H9 (cell line): ENCODE data around the gene PNPLA6. TPM values are rescaled to one million over a fixed set of nuclear protein-coding genes. Genes with fewer than 3 reads are reported as not detected.

Experiments used
- DNase-seq: peaks from one replicate; pipeline ENCODE4 v3.0.0-alpha.2; 2017
- H2AFZ ChIP-seq: one replicate; pipeline ENCODE4 v1.6.1; 2013; ENCODE audit warnings: mild to moderate bottlenecking, low read length, control low read depth, moderate library complexity
- H2AK5ac ChIP-seq: 2 replicates; pipeline ENCODE4 v1.6.1; 2013; ENCODE audit warnings: low read length, control low read depth, mixed read lengths; ENCODE audit not compliant: insufficient read length
- H2BK120ac ChIP-seq: one replicate; pipeline ENCODE4 v1.6.1; 2013; ENCODE audit warnings: low read depth, mild to moderate bottlenecking, low read length, control low read depth, inconsistent platforms; ENCODE audit not compliant: poor library complexity, severe bottlenecking
- H2BK12ac ChIP-seq: 2 replicates; pipeline ENCODE4 v1.6.1; 2013; ENCODE audit warnings: low read length, control low read depth, mixed read lengths, low read depth; ENCODE audit not compliant: insufficient read length
- H2BK15ac ChIP-seq: 2 replicates; pipeline ENCODE4 v1.6.1; 2013; ENCODE audit warnings: low read depth, low read length, control low read depth
- H2BK20ac ChIP-seq: one replicate; pipeline ENCODE4 v1.6.1; 2013; ENCODE audit warnings: low read depth, mild to moderate bottlenecking, low read length, control low read depth, inconsistent platforms; ENCODE audit not compliant: poor library complexity, severe bottlenecking
- H2BK5ac ChIP-seq: 2 replicates; pipeline ENCODE4 v1.6.1; 2013; ENCODE audit warnings: low read length, control low read depth, mixed read lengths; ENCODE audit not compliant: insufficient read length
- H3K14ac ChIP-seq: 2 replicates; pipeline ENCODE4 v1.6.1; 2013; ENCODE audit warnings: low read length, control low read depth; ENCODE audit not compliant: insufficient read depth
- H3K18ac ChIP-seq: 2 replicates; pipeline ENCODE4 v1.6.1; 2013; ENCODE audit warnings: low read depth, mild to moderate bottlenecking, mixed read lengths, low read length, control low read depth; ENCODE audit not compliant: insufficient read length
- H3K23ac ChIP-seq: 2 replicates; pipeline ENCODE4 v1.6.1; 2013; ENCODE audit warnings: low read length, control low read depth, mixed read lengths, low read depth; ENCODE audit not compliant: insufficient read length
- H3K23me2 ChIP-seq: 2 replicates; pipeline ENCODE4 v1.6.1; 2013; ENCODE audit warnings: low read depth, mild to moderate bottlenecking, mixed read lengths, low read length, control low read depth; ENCODE audit not compliant: insufficient read length, poor library complexity, severe bottlenecking
- H3K27ac ChIP-seq: 2 replicates; pipeline ENCODE4 v1.5.1; 2013; ENCODE audit warnings: low read length, control low read depth, mixed read lengths, low read depth; ENCODE audit not compliant: insufficient read length
- H3K27me3 ChIP-seq: 2 replicates; pipeline ENCODE4 v1.6.1; 2013; ENCODE audit warnings: low read length, control low read depth, inconsistent platforms; ENCODE audit not compliant: insufficient read depth
- H3K4ac ChIP-seq: 2 replicates; pipeline ENCODE4 v1.6.1; 2013; ENCODE audit warnings: low read depth, mild to moderate bottlenecking, control low read depth, inconsistent platforms, low read length, moderate library complexity
- H3K4me1 ChIP-seq: 2 replicates; pipeline ENCODE4 v1.6.1; 2013; ENCODE audit warnings: low read length, control low read depth, inconsistent platforms; ENCODE audit not compliant: insufficient read depth
- H3K4me2 ChIP-seq: 2 replicates; pipeline ENCODE4 v1.6.1; 2013; ENCODE audit warnings: low read length, control low read depth, mixed read lengths; ENCODE audit not compliant: insufficient read length, insufficient read depth
- H3K56ac ChIP-seq: 2 replicates; pipeline ENCODE4 v1.6.1; 2013; ENCODE audit warnings: low read depth, mild to moderate bottlenecking, mixed read lengths, low read length, control low read depth; ENCODE audit not compliant: insufficient read length
- H3K79me1 ChIP-seq: 2 replicates; pipeline ENCODE4 v1.6.1; 2013; ENCODE audit warnings: low read depth, mild to moderate bottlenecking, moderate library complexity, low read length, control low read depth, inconsistent platforms; ENCODE audit not compliant: insufficient read depth, poor library complexity, severe bottlenecking
- H3K79me2 ChIP-seq: 2 replicates; pipeline ENCODE4 v1.6.1; 2013; ENCODE audit warnings: low read length, control low read depth, inconsistent platforms; ENCODE audit not compliant: insufficient read depth
- H3K9ac ChIP-seq: 2 replicates; pipeline ENCODE4 v1.6.1; 2013; ENCODE audit warnings: low read length, control low read depth, mixed read lengths; ENCODE audit not compliant: insufficient read length; ENCODE audit errors: extremely low read depth
- H3K9me3 ChIP-seq: one replicate; pipeline ENCODE4 v1.6.1; 2013; ENCODE audit warnings: low read depth, low read length, inconsistent platforms; ENCODE audit not compliant: control insufficient read depth
- H3T11ph ChIP-seq: one replicate; pipeline ENCODE4 v1.6.1; 2013; ENCODE audit warnings: mild to moderate bottlenecking, low read length, control low read depth, inconsistent platforms
- H4K20me1 ChIP-seq: one replicate; pipeline ENCODE4 v1.6.1; 2013; ENCODE audit not compliant: control insufficient read depth, insufficient read length, insufficient read depth
- H4K5ac ChIP-seq: 2 replicates; pipeline ENCODE4 v1.6.1; 2013; ENCODE audit warnings: low read depth, mild to moderate bottlenecking, mixed read lengths, low read length, control low read depth; ENCODE audit not compliant: insufficient read length
- H4K8ac ChIP-seq: replicated peaks from 2 replicates; pipeline ENCODE4 v1.6.1; 2013; ENCODE audit warnings: low read length, control low read depth, mixed read lengths, low read depth; ENCODE audit not compliant: insufficient read length
- H4K91ac ChIP-seq: 2 replicates; pipeline ENCODE4 v1.6.1; 2013; ENCODE audit warnings: low read depth, mild to moderate bottlenecking, moderate library complexity, mixed read lengths, low read length, control low read depth; ENCODE audit not compliant: insufficient read length
- H3K27ac Mint-ChIP-seq, 3 experiments: 2 replicates in 2 of 3; 3 replicates in 1 of 3; pipeline ENCODE4 v1.8.0; 2020 to 2021; ENCODE audit warnings: mixed read lengths in 3 of 3, mild to moderate bottlenecking in 1 of 3, moderate library complexity in 1 of 3
- H3K27me3 Mint-ChIP-seq: 2 replicates; pipeline ENCODE4 v1.8.0; 2021; ENCODE audit warnings: low read depth, mild to moderate bottlenecking, moderate library complexity, mixed read lengths
- H3K36me3 Mint-ChIP-seq, 3 experiments: 2 replicates in 2 of 3; 3 replicates in 1 of 3; pipeline ENCODE4 v1.8.0; 2020 to 2021; ENCODE audit warnings: low read depth in 3 of 3, mixed read lengths in 3 of 3; ENCODE audit not compliant: insufficient read depth in 1 of 3
- H3K4me1 Mint-ChIP-seq, 2 experiments: 2 replicates each; pipeline ENCODE4 v1.8.0; 2020; ENCODE audit warnings: mixed read lengths in 2 of 2
- H3K4me3 Mint-ChIP-seq, 2 experiments: 2 replicates in 1 of 2; 3 replicates in 1 of 2; pipeline ENCODE4 v1.8.0; 2020 to 2021; ENCODE audit warnings: mild to moderate bottlenecking in 2 of 2, mixed read lengths in 2 of 2, moderate library complexity in 1 of 2
- H3K9me3 Mint-ChIP-seq, 2 experiments: 2 replicates in 1 of 2; 3 replicates in 1 of 2; pipeline ENCODE4 v1.8.0; 2020; ENCODE audit warnings: mild to moderate bottlenecking in 2 of 2, mixed read lengths in 2 of 2, moderate library complexity in 1 of 2
- WGBS: extraction: QIAGEN DNeasy Blood & Tissue Kit; methylation state at CpG from one replicate; pipeline ENCODE4 v1.1.7; 2013; ENCODE audit warnings: missing lambda C conversion rate, low lambda C conversion rate, mixed read lengths; ENCODE audit not compliant: insufficient read length; ENCODE audit errors: extremely low coverage; 5-methylcytosine and 5-hydroxymethylcytosine counted together
- total RNA-seq: library from RNA; stranded (reverse); gene quantifications from 2 replicates; pipeline ENCODE4 v1.2.1, GENCODE V29; 2021
- TF ChIP-seq, protein P1 (sequence below): fragments of 200-600 bp; sonication (generic); conservative IDR thresholded peaks from 3 replicates; pipeline ENCODE4 v1.8.0; 2021; ENCODE audit warnings: antibody characterized with exemption, mild to moderate bottlenecking

Gene PNPLA6
- total RNA-seq, 1 experiment from 2014 or later: 130 TPM

DNA sequence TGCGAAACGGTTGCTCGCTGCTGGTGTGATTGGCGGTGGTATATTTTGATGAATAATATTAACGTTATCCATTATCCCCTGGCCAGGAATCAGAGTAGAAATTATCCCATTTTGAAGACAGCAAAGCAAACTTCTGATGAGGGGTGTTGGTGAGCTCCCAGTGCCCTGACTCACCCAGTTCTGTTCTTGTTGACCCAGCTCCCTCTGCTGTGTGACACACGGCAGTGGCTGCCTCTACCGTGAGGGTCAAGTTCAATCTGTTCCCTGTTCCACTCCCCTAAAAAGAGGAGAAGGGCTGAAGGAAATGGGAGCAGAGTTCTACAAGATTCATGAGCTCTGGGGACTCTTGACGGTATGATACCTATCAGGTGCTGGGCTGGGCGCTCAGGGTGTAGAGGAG is 62.2 kb downstream of the PNPLA6 start:
- no peak overlapping the region for H3K18ac ChIP-seq
- no peak overlapping the region for H3K4ac ChIP-seq
- H4K5ac ChIP-seq: no peak overlapping the region
- no peaks in the 10 kb centered on the region; the same call in 1 of the 2 replicates for H3K79me2 ChIP-seq
- TF ChIP-seq, protein P1, sequence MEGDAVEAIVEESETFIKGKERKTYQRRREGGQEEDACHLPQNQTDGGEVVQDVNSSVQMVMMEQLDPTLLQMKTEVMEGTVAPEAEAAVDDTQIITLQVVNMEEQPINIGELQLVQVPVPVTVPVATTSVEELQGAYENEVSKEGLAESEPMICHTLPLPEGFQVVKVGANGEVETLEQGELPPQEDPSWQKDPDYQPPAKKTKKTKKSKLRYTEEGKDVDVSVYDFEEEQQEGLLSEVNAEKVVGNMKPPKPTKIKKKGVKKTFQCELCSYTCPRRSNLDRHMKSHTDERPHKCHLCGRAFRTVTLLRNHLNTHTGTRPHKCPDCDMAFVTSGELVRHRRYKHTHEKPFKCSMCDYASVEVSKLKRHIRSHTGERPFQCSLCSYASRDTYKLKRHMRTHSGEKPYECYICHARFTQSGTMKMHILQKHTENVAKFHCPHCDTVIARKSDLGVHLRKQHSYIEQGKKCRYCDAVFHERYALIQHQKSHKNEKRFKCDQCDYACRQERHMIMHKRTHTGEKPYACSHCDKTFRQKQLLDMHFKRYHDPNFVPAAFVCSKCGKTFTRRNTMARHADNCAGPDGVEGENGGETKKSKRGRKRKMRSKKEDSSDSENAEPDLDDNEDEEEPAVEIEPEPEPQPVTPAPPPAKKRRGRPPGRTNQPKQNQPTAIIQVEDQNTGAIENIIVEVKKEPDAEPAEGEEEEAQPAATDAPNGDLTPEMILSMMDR: no peak
- Mint-ChIP-seq H3K4me1 (peaks cover 21 to 27% of the 10 kb centered on the region in 2 experiments), H3K27me3 (peaks cover 25% of the 10 kb centered on the region), H3K9me3 (no peaks in the 10 kb centered on the region), H3K4me3 (peak overlapping the region; percentile 80 to 86; a peak in 3 of 5 replicates), H3K27ac (peak overlapping the region in 1 of 3 experiments; percentile 18; a peak in 2 of 7 replicates), H3K36me3 (peaks cover 3 to 18% (median 12%) of the 10 kb centered on the region in 3 experiments; a peak in 4 of 7 replicates)
- no peaks in the 10 kb centered on the region; the same call in 1 of the 2 replicates for H3K4me1 ChIP-seq
- H3K23me2 ChIP-seq: peaks cover 9% of the 10 kb centered on the region
- no peaks in the 10 kb centered on the region for H4K20me1 ChIP-seq
- no peak overlapping the region for H2BK20ac ChIP-seq
- H3K27me3 ChIP-seq: no peaks in the 10 kb centered on the region
- no peak overlapping the region for H3K9ac ChIP-seq
- no CpG with 5 or more reads among the region's 9 CpGs for WGBS
- no peak overlapping the region for H4K8ac ChIP-seq
- peak overlapping the region; percentile 79 for H2BK5ac ChIP-seq
- H2BK12ac ChIP-seq: no peak overlapping the region
- H4K91ac ChIP-seq: no peak overlapping the region
- H2AFZ ChIP-seq: no peak overlapping the region
- H3K56ac ChIP-seq: no peak overlapping the region
- no peak overlapping the region for H3T11ph ChIP-seq
- H3K79me1 ChIP-seq: peaks cover 3% of the 10 kb centered on the region
- H3K14ac ChIP-seq: no peak overlapping the region; the same call in 1 of the 2 replicates
- H2AK5ac ChIP-seq: no peak overlapping the region
- H3K27ac ChIP-seq: no peak overlapping the region
- no peaks in the 10 kb centered on the region for H3K9me3 ChIP-seq
- no peak overlapping the region for H3K4me2 ChIP-seq
- DNase-seq: no peak
- peak overlapping the region; percentile 27 for H3K23ac ChIP-seq
- no peak overlapping the region for H2BK15ac ChIP-seq
- no peak overlapping the region for H2BK120ac ChIP-seq
